H9 (cell line): ENCODE data around the gene RALGAPB. TPM values are rescaled to one million over a fixed set of nuclear protein-coding genes. Genes with fewer than 3 reads are reported as not detected.

Experiments used
- DNase-seq: peaks from one replicate; pipeline ENCODE4 v3.0.0-alpha.2; 2017
- H2AFZ ChIP-seq: one replicate; pipeline ENCODE4 v1.6.1; 2013; ENCODE audit warnings: mild to moderate bottlenecking, low read length, control low read depth, moderate library complexity
- H2AK5ac ChIP-seq: 2 replicates; pipeline ENCODE4 v1.6.1; 2013; ENCODE audit warnings: low read length, control low read depth, mixed read lengths; ENCODE audit not compliant: insufficient read length
- H2BK120ac ChIP-seq: one replicate; pipeline ENCODE4 v1.6.1; 2013; ENCODE audit warnings: low read depth, mild to moderate bottlenecking, low read length, control low read depth, inconsistent platforms; ENCODE audit not compliant: poor library complexity, severe bottlenecking
- H2BK12ac ChIP-seq: 2 replicates; pipeline ENCODE4 v1.6.1; 2013; ENCODE audit warnings: low read length, control low read depth, mixed read lengths, low read depth; ENCODE audit not compliant: insufficient read length
- H2BK15ac ChIP-seq: 2 replicates; pipeline ENCODE4 v1.6.1; 2013; ENCODE audit warnings: low read depth, low read length, control low read depth
- H2BK20ac ChIP-seq: one replicate; pipeline ENCODE4 v1.6.1; 2013; ENCODE audit warnings: low read depth, mild to moderate bottlenecking, low read length, control low read depth, inconsistent platforms; ENCODE audit not compliant: poor library complexity, severe bottlenecking
- H2BK5ac ChIP-seq: 2 replicates; pipeline ENCODE4 v1.6.1; 2013; ENCODE audit warnings: low read length, control low read depth, mixed read lengths; ENCODE audit not compliant: insufficient read length
- H3K14ac ChIP-seq: 2 replicates; pipeline ENCODE4 v1.6.1; 2013; ENCODE audit warnings: low read length, control low read depth; ENCODE audit not compliant: insufficient read depth
- H3K18ac ChIP-seq: 2 replicates; pipeline ENCODE4 v1.6.1; 2013; ENCODE audit warnings: low read depth, mild to moderate bottlenecking, mixed read lengths, low read length, control low read depth; ENCODE audit not compliant: insufficient read length
- H3K23ac ChIP-seq: 2 replicates; pipeline ENCODE4 v1.6.1; 2013; ENCODE audit warnings: low read length, control low read depth, mixed read lengths, low read depth; ENCODE audit not compliant: insufficient read length
- H3K23me2 ChIP-seq: 2 replicates; pipeline ENCODE4 v1.6.1; 2013; ENCODE audit warnings: low read depth, mild to moderate bottlenecking, mixed read lengths, low read length, control low read depth; ENCODE audit not compliant: insufficient read length, poor library complexity, severe bottlenecking
- H3K27ac ChIP-seq: 2 replicates; pipeline ENCODE4 v1.5.1; 2013; ENCODE audit warnings: low read length, control low read depth, mixed read lengths, low read depth; ENCODE audit not compliant: insufficient read length
- H3K27me3 ChIP-seq: 2 replicates; pipeline ENCODE4 v1.6.1; 2013; ENCODE audit warnings: low read length, control low read depth, inconsistent platforms; ENCODE audit not compliant: insufficient read depth
- H3K4ac ChIP-seq: 2 replicates; pipeline ENCODE4 v1.6.1; 2013; ENCODE audit warnings: low read depth, mild to moderate bottlenecking, control low read depth, inconsistent platforms, low read length, moderate library complexity
- H3K4me1 ChIP-seq: 2 replicates; pipeline ENCODE4 v1.6.1; 2013; ENCODE audit warnings: low read length, control low read depth, inconsistent platforms; ENCODE audit not compliant: insufficient read depth
- H3K4me2 ChIP-seq: 2 replicates; pipeline ENCODE4 v1.6.1; 2013; ENCODE audit warnings: low read length, control low read depth, mixed read lengths; ENCODE audit not compliant: insufficient read length, insufficient read depth
- H3K56ac ChIP-seq: 2 replicates; pipeline ENCODE4 v1.6.1; 2013; ENCODE audit warnings: low read depth, mild to moderate bottlenecking, mixed read lengths, low read length, control low read depth; ENCODE audit not compliant: insufficient read length
- H3K79me1 ChIP-seq: 2 replicates; pipeline ENCODE4 v1.6.1; 2013; ENCODE audit warnings: low read depth, mild to moderate bottlenecking, moderate library complexity, low read length, control low read depth, inconsistent platforms; ENCODE audit not compliant: insufficient read depth, poor library complexity, severe bottlenecking
- H3K79me2 ChIP-seq: 2 replicates; pipeline ENCODE4 v1.6.1; 2013; ENCODE audit warnings: low read length, control low read depth, inconsistent platforms; ENCODE audit not compliant: insufficient read depth
- H3K9ac ChIP-seq: 2 replicates; pipeline ENCODE4 v1.6.1; 2013; ENCODE audit warnings: low read length, control low read depth, mixed read lengths; ENCODE audit not compliant: insufficient read length; ENCODE audit errors: extremely low read depth
- H3K9me3 ChIP-seq: one replicate; pipeline ENCODE4 v1.6.1; 2013; ENCODE audit warnings: low read depth, low read length, inconsistent platforms; ENCODE audit not compliant: control insufficient read depth
- H3T11ph ChIP-seq: one replicate; pipeline ENCODE4 v1.6.1; 2013; ENCODE audit warnings: mild to moderate bottlenecking, low read length, control low read depth, inconsistent platforms
- H4K20me1 ChIP-seq: one replicate; pipeline ENCODE4 v1.6.1; 2013; ENCODE audit not compliant: control insufficient read depth, insufficient read length, insufficient read depth
- H4K5ac ChIP-seq: 2 replicates; pipeline ENCODE4 v1.6.1; 2013; ENCODE audit warnings: low read depth, mild to moderate bottlenecking, mixed read lengths, low read length, control low read depth; ENCODE audit not compliant: insufficient read length
- H4K8ac ChIP-seq: replicated peaks from 2 replicates; pipeline ENCODE4 v1.6.1; 2013; ENCODE audit warnings: low read length, control low read depth, mixed read lengths, low read depth; ENCODE audit not compliant: insufficient read length
- H4K91ac ChIP-seq: 2 replicates; pipeline ENCODE4 v1.6.1; 2013; ENCODE audit warnings: low read depth, mild to moderate bottlenecking, moderate library complexity, mixed read lengths, low read length, control low read depth; ENCODE audit not compliant: insufficient read length
- H3K27ac Mint-ChIP-seq, 3 experiments: 2 replicates in 2 of 3; 3 replicates in 1 of 3; pipeline ENCODE4 v1.8.0; 2020 to 2021; ENCODE audit warnings: mixed read lengths in 3 of 3, mild to moderate bottlenecking in 1 of 3, moderate library complexity in 1 of 3
- H3K27me3 Mint-ChIP-seq: 2 replicates; pipeline ENCODE4 v1.8.0; 2021; ENCODE audit warnings: low read depth, mild to moderate bottlenecking, moderate library complexity, mixed read lengths
- H3K36me3 Mint-ChIP-seq, 3 experiments: 2 replicates in 2 of 3; 3 replicates in 1 of 3; pipeline ENCODE4 v1.8.0; 2020 to 2021; ENCODE audit warnings: low read depth in 3 of 3, mixed read lengths in 3 of 3; ENCODE audit not compliant: insufficient read depth in 1 of 3
- H3K4me1 Mint-ChIP-seq, 2 experiments: 2 replicates each; pipeline ENCODE4 v1.8.0; 2020; ENCODE audit warnings: mixed read lengths in 2 of 2
- H3K4me3 Mint-ChIP-seq, 2 experiments: 2 replicates in 1 of 2; 3 replicates in 1 of 2; pipeline ENCODE4 v1.8.0; 2020 to 2021; ENCODE audit warnings: mild to moderate bottlenecking in 2 of 2, mixed read lengths in 2 of 2, moderate library complexity in 1 of 2
- H3K9me3 Mint-ChIP-seq, 2 experiments: 2 replicates in 1 of 2; 3 replicates in 1 of 2; pipeline ENCODE4 v1.8.0; 2020; ENCODE audit warnings: mild to moderate bottlenecking in 2 of 2, mixed read lengths in 2 of 2, moderate library complexity in 1 of 2
- CTCF ChIP-seq: fragments of 200-600 bp; sonication (generic); conservative IDR thresholded peaks from 3 replicates; pipeline ENCODE4 v1.8.0; 2021; ENCODE audit warnings: antibody characterized with exemption, mild to moderate bottlenecking
- WGBS: extraction: QIAGEN DNeasy Blood & Tissue Kit; methylation state at CpG from one replicate; pipeline ENCODE4 v1.1.7; 2013; ENCODE audit warnings: missing lambda C conversion rate, low lambda C conversion rate, mixed read lengths; ENCODE audit not compliant: insufficient read length; ENCODE audit errors: extremely low coverage; 5-methylcytosine and 5-hydroxymethylcytosine counted together
- total RNA-seq: library from RNA; stranded (reverse); gene quantifications from 2 replicates; pipeline ENCODE4 v1.2.1, GENCODE V29; 2021

RALGAPB gene
- total RNA-seq, 1 experiment from 2014 or later = 28.5 TPM

DNA sequence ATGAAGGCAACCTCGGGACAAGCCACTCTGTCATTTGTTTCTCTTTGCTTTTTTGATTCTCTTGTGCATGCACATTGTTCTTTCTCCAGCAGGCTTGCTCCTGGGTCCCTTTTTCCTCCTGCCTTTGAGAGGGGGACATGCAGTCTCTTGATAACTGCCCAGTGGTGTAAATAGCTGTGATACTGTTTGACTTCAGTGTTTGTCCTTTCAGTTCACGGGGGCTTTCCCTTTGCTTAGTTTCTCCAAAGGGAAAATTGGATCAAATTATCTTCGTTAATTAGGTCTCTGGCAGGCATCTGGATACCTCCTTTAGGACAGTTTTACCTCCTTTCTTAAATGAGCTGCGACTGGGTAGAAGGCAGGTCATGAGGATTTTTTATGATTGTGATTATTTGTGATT is 41.5 kb downstream of the RALGAPB start:
- H4K91ac ChIP-seq = no peak overlapping the region
- H3K4me1 Mint-ChIP-seq = no peaks in the 10 kb centered on the region
- no peak overlapping the region for H3T11ph ChIP-seq
- no peaks in the 10 kb centered on the region for H3K79me2 ChIP-seq
- WGBS = no CpG with 5 or more reads among the region's 4 CpGs
- no peak overlapping the region for H3K9ac ChIP-seq
- peak overlapping the region in 1 of 3 experiments; percentile 5; a peak in 1 of 7 replicates for H3K27ac Mint-ChIP-seq
- H3K4me2 ChIP-seq = no peak overlapping the region
- TF ChIP-seq CTCF = no peak
- H3K9me3 Mint-ChIP-seq = no peaks in the 10 kb centered on the region
- H2AK5ac ChIP-seq = no peak overlapping the region
- no peak overlapping the region for H4K5ac ChIP-seq
- H3K27me3 ChIP-seq = no peaks in the 10 kb centered on the region
- no peaks in the 10 kb centered on the region for H3K79me1 ChIP-seq
- no peak overlapping the region for H3K56ac ChIP-seq
- no peak overlapping the region for H2BK20ac ChIP-seq
- no peak overlapping the region for H3K4me3 Mint-ChIP-seq
- H3K9me3 ChIP-seq = no peaks in the 10 kb centered on the region
- H2BK5ac ChIP-seq = no peak overlapping the region
- H2BK12ac ChIP-seq = no peak overlapping the region
- H4K8ac ChIP-seq = no peak overlapping the region
- H3K4ac ChIP-seq = no peak overlapping the region
- H4K20me1 ChIP-seq = no peaks in the 10 kb centered on the region
- H3K27me3 Mint-ChIP-seq = no peaks in the 10 kb centered on the region
- H3K4me1 ChIP-seq = no peaks in the 10 kb centered on the region
- H2BK15ac ChIP-seq = no peak overlapping the region
- no peak overlapping the region for H3K27ac ChIP-seq
- H3K23me2 ChIP-seq = no peaks in the 10 kb centered on the region
- no peak overlapping the region for H2AFZ ChIP-seq
- H3K36me3 Mint-ChIP-seq = peaks cover 12 to 50% (median 44%) of the 10 kb centered on the region in 3 experiments; a peak in 6 of 7 replicates
- H2BK120ac ChIP-seq = no peak overlapping the region
- no peak for DNase-seq
- no peak overlapping the region for H3K23ac ChIP-seq
- no peak overlapping the region for H3K14ac ChIP-seq
- no peak overlapping the region for H3K18ac ChIP-seq
